ENCODE results near the gene MAGOHB.

Gene MAGOHB

DNA sequence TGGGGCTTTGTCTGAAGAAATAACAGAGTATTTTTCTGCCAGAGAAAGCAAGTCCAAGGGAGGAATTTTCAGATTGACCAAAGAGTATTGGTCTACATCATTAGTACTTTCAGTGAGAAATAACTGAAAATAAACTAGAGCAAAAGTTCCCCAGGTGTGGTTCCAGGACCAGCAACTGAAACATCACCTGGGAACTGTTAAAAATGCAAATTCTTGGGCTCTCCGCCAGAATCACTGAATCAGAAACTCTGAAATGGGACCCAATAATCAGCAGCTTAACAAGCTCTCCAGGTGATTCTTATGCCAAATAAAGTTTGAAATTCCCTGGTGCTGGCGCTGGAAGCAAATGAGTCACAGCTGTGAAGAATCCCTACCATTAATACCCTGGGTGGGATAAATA, 55.6 kb downstream of the MAGOHB start:
- in situ Hi-C loops (cut with MboI; ENCODE audit: low sequenced_read_pairs) = no loop called here

GRCh38 chr12:10557329-10557728, 56.1 kb downstream of the MAGOHB start:
- in situ Hi-C loops (cut with MboI; ENCODE audit: low sequenced_read_pairs) = no loop called here

DNA sequence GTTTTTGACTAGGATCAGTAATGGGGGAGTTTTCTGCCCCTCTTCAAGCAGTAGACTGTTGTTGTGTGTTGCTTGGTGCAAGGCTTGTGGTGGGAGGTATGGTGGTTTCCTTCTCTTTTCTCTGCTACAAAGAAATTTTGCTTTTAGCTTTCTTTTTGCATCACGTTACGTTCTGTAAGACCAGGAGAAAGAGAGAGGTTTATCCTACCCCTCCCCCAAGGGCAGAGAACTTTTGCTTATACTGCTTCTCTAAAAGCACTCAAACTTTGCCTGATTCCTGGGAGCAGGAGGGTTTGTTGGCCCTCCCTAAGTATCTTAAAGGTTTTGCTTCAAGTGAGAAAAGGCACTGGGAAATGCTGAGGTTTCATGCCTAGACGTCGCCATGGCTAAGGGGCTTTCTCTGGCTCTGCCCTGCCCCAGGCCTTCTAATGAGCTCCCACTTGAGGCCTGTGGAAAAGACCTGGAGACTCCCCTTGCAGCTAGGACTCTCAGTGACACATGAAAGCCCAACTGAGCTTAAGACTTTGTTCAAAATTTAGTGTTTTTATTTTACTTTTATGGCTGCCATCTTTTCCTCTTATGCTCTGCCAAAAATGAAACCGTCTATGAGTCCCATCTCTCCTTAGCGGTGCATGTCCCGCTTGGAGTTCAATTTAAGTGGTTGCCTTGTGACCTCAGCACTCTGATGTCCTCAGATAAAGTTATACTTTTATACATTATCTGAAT, 58.5 kb downstream of the MAGOHB start:
- in situ Hi-C loops (cut with MboI; ENCODE audit: low sequenced_read_pairs) = no loop called here

DNA sequence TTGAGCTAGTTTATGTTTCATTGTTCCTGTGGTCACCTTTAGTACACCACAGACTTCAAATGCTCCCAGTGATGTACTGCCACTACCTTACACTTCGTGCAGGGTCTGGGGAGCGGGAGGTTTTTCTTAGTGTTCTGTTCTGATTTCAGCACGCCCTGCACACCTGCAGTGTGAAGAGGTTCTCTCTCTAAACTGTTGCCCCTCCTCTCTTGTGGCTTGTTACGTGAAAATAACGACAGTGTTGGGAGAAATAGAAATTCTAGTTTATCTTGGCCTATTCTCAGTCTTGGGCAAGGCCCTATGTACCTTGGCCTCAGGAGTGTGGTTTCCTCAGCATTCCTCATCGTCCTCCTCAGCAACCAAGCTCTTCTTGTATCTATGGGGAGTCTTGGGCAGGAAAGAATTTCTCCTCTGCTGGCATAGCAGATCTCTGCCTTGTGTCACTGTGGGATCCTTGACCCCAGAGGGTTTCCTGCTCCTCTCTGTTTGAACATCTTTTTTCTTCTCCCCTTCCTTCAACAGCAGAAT, 59.1 kb downstream of the MAGOHB start:
- in situ Hi-C loops (cut with MboI; ENCODE audit: low sequenced_read_pairs) = no loop called here
